ENCODE data around the gene AGXT.

The AGXT gene

GRCh38 chr2:240869109-240869955, 708 bp downstream of the AGXT start:
- no peak for DNase-seq (ENCODE audit: low spot score)

DNA sequence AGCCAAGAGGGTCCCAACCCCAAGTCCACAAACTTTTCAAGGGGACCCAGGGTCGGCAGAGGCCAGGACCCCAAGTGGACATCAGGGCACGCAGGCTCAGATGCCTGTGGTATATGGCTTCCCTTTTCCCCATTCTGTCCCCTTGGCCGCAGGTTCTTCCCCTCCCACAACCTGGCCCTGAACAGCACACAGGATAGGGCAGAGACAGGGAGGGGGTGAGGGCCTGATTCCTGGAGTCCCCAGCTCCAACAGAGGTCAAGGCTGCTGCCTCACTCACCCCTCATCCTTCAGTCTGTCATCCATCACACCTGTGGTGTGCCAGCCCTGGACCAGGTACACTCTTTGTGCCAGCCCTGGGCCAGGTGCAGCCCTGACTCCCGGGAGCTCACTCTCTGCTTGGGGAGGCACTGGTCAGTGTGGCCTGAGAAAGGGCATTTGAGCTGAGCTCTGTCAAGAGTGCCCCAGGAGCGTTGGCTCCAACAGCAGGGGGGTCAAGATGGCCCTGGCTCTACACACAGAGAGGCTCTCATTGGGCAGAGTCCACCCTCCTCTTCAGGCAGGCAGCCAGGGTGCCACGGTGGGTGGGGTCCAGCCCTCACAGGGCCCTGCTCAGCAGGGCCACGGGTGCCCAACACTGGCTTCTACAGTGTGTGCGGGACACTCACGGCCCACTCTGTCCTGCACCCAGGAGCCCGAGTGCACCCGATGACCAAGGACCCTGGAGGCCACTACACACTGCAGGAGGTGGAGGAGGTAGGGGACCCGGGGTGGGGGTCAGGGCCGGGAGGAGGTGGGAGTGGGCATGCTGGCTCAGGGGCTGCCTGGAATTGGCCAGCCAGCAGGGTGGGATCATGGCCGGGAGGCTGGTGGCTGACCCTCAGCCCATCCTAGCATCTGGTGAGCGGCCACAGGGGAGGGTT, 1.6 kb downstream of the AGXT start:
- no peak for DNase-seq (ENCODE audit: low spot score)

GRCh38 chr2:240871071-240871958, 2.7 kb downstream of the AGXT start:
- DNase-seq (ENCODE audit: low spot score) = no peak

- DNase-seq (ENCODE audit: low spot score) = no peak
Measured at GRCh38 chr2:240872317-240873097, 3.9 kb downstream of the AGXT start.

GRCh38 chr2:240873098-240873788, 4.6 kb downstream of the AGXT start:
- no peak for DNase-seq (ENCODE audit: low spot score)

- DNase-seq (ENCODE audit: low spot score) = no peak
Measured at GRCh38 chr2:240873805-240874714, 5.4 kb downstream of the AGXT start.

DNA sequence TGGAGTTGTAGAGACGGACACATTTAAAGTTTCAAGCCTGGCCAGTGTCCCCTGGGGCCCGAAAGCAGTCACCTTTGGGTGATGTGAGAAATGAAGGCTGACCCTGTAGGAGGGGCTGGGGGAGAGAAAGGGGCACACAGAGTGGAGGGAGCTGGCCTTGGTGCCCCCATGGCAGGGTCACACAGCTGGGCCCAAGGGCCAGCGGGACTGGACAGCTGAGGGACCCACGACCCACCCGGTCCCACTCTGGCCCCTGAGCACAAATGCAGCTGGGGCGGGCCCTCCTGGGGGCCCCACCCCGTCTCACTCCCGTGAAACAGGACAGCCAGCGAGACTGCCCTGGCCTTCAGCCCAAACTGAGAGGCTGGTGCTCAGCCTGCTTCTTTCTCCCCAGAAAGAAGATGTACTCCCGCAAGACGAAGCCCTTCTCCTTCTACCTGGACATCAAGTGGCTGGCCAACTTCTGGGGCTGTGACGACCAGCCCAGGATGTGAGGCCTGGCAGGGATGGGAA, 6.1 kb downstream of the AGXT start:
- no peak for DNase-seq (ENCODE audit: low spot score)

DNA sequence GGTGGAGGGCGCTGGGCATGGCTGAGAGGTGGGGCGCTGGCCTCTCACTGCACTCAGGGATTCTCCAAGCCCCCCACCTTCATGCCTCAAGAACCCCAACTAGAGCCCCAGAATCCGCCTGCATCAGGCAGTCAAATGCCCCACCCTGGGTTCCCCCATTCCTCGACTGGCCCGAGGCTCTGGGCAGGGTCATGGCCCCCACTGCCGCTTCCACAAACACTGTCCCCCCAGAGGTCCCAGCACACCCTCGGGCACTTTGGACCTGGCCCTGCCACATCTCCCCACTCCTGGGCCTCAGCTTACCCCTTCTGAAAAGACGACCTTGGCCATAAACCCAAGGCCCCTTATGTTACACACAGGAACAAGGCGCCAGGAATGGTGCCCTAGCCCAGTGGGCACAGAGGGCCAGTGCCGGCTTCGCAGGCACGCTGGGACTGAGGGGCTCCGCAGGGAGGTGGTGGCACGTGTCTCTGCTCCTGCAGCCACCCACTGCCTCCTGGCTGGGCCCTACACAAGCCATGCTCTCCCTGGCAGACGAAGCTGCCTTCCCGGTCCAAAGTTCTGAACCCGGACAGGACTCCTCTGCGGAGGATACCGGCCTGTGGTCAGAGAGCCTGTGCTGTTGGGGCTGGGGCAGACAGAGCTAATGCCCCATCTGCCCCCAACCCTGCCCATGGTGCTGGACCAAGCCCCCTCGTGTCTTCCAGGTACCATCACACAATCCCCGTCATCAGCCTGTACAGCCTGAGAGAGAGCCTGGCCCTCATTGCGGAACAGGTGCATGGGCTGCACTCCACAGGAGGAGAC, 6.8 kb downstream of the AGXT start:
- no peak for DNase-seq (ENCODE audit: low spot score)

- DNase-seq (ENCODE audit: low spot score) = no peak
Measured at GRCh38 chr2:240876035-240876474, 7.4 kb downstream of the AGXT start.

DNA sequence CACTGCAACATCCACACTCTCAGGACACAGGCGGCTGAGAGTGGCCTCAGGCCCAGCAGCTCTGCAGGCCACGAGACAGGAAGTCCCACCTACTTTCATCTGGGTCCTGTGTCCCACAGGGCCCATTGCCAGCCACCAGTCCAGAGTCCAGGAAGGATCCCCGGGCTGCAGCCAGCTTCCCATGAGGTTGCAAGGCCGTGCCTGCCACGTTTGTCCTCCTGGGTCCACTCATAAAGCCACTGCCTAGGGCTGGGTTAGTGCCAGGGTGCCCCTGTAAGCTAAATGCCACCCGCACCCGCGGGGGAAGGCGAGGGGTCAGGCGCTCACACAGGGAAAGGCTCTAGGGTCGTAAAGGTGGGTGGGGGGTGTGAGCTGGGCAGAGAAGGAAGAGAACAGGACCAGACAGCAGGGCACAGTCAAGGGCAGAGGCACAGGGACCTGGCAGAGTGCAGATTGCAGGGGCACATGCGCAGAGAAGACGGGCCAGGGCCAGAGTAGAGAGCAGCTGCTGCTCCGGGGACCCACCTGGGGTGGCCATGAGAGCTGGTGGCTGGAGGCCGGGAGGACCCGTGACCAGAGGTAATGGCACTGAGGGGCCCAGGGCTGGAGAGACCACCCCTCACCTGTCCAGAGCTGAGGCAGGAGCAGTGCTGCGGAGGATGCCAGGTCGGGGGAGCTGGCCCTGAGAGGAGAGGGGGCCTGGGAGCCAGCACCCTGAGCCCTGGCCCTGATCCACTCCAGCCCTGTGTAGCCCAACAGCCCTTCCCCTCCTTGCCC, 8.0 kb downstream of the AGXT start:
- no peak for DNase-seq (ENCODE audit: low spot score)

DNA sequence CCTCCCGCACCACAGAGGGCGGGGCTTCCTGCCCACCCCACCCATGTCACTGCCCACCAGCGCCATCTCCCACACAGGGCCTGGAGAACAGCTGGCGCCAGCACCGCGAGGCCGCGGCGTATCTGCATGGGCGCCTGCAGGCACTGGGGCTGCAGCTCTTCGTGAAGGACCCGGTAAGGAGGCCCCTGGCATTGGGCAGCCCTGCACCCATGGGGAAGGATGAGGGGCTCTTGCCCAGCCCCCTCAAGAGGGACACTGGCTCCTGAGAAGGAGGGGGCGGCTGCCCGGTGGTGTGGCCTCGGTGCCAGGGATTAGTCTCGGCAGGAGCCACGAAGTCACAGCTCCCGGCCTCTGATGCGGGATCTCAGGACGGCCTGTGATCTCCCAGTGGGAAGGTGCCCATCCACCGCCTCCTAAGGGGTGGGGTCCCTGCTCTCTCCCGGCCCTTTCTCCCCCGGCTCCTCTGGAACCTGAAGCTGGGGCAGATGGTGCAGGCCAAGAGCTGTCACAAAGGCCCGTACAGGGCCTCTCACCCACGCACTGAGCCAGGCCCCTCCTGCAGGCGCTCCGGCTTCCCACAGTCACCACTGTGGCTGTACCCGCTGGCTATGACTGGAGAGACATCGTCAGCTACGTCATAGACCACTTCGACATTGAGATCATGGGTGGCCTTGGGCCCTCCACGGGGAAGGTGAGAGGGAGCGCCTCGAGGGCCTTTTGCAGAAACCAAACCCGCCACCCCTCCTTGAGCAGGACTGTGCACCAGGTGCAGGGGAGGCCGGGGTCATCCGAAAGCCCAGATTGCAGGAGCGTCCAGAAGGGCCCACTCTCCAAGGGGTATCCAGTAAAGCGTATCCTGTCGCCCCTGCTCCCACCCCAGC, 9.1 kb downstream of the AGXT start:
- no peak for DNase-seq (ENCODE audit: low spot score)

GRCh38 chr2:240878341-240878936, 9.8 kb downstream of the AGXT start:
- DNase-seq (ENCODE audit: low spot score) = no peak

DNA sequence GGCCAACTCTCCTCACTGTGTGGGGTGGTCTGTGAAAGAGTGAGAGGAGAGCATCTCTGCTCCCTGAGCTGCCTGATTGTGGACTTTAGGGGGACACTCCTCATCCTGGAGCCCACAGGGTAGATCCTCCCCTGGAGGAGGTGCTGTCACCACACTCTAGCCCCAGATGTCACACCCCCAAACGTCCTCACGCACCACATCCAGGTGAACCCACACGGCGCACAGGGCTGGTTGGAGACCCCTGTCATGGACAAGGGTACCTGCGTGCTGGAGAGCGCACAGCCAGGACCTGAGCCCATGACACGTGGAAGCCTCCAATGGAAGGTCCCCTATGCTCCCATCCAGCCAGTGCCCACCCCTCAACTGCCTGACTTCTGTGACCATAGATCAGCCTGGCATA, 10.5 kb downstream of the AGXT start:
- no peak for DNase-seq (ENCODE audit: low spot score)

GRCh38 chr2:240881913-240882312, 13.3 kb downstream of the AGXT start:
- no peak for DNase-seq (ENCODE audit: low spot score)

GRCh38 chr2:240884221-240884620, 15.6 kb downstream of the AGXT start:
- no peak for DNase-seq (ENCODE audit: low spot score)

DNA sequence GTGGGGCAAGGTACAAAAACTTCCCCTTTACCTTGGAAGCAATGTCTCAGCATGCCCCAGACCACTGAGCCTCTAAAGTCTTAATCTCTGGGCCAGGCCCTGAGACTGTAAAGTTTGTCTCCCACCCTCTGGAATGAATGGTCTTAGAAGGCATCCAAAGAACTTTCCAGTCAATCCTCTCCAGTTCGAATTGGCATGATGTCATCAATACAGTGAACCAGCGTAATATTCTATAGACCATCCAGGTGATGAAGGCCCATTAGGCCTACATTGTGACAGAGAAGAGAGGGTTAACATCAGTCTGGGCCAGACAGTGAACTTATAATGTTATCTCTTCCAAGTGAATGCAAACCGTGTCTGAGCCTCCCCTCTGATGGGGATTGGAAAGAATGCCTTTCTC, 16.1 kb downstream of the AGXT start:
- DNase-seq (ENCODE audit: low spot score) = no peak

Measured in AG20443 (cell line).